HAP-1 (cell line): Measurements from ENCODE around the gene HACD3.

Experiments used
- DNase-seq, 2 experiments: peaks; one replicate each; pipeline ENCODE4 v3.0.0-alpha.2; 2016 to 2020; ENCODE audit warnings: low spot score in 2 of 2
- H3K27me3 ChIP-seq: fragments of 250-450 bp; sonication (Bioruptor Pico); 2 replicates; pipeline ENCODE4 v1.5.1; 2020; ENCODE audit warnings: low read depth, mild to moderate bottlenecking, moderate library complexity
- H3K36me3 ChIP-seq: fragments of 250-450 bp; sonication (Bioruptor Pico); replicated peaks from 2 replicates; pipeline ENCODE4 v1.5.1; 2020; ENCODE audit warnings: mild to moderate bottlenecking
- H3K4me1 ChIP-seq: fragments of 250-450 bp; sonication (Bioruptor Pico); 2 replicates; pipeline ENCODE4 v1.5.1; 2020; ENCODE audit warnings: mild to moderate bottlenecking
- H3K4me3 ChIP-seq: fragments of 250-450 bp; sonication (Bioruptor Pico); 2 replicates; pipeline ENCODE4 v1.5.1; 2020; ENCODE audit warnings: mild to moderate bottlenecking, moderate library complexity
- H3K9me3 ChIP-seq: fragments of 250-450 bp; sonication (Bioruptor Pico); 2 replicates; pipeline ENCODE4 v1.5.1; 2020; ENCODE audit warnings: mild to moderate bottlenecking, moderate library complexity
- in situ Hi-C: fragments of 300-500 bp; cut with MboI; formaldehyde crosslinking; loops from 3 replicates; pipeline ENCODE4 v1.14.3; 2020; ENCODE audit warnings: low sequenced_read_pairs, inconsistent platforms, mixed read lengths

Gene HACD3

DNA sequence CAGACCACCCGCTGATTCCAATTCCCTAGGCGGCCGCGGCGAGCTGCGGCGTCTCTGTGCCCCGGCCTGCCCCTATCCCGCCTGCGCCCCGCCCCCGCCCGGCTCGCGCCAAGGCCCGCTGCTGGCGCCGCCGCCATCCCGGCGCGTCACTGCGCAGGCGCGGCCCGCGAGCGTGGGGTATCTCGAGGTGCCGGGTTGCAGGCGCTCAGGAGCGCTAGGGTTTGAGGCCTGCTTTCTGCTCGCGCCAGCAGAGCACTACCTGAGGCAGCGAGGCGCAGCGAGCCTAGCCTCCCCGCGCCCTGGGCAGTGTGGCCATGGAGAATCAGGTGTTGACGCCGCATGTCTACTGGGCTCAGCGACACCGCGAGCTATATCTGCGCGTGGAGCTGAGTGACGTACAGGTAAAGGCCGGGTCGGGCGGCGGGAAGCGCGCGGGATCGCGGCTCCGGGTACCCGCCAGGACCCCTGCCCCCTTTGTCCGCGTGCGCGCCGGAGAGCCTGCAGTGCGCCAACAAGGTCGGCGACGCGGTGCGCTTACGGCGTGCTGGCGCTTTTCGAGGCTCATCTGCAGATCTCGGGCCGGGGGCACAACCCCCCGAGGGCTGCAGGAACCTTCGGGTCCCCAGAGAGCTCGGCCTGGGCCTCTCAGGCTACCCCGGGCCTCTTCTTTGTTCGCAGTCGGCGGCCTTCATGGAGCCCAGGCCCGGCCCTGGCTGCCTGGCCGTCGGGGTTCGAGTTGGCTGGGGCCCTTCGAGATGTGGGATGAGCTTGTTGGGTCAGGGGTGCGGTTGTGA, at the start of gene HACD3:
TSS of gene HACD3 (plus strand) at position 146 of the 794 bp plus-strand sequence. CDS start at position 315, 169 bp downstream.
- H3K27me3 ChIP-seq: no peaks in the 10 kb centered on the region
- DNase-seq: peak; percentile 96 to 100
- in situ Hi-C loops: no loop called here
- H3K4me3 ChIP-seq: peak within 1 kb of the TSS; percentile 67
- peaks cover 3% of the 10 kb centered on the region; the same call in 1 of the 2 replicates for H3K36me3 ChIP-seq
- H3K4me1 ChIP-seq: peaks cover 20% of the 10 kb centered on the region
- H3K9me3 ChIP-seq: no peaks in the 10 kb centered on the region

- DNase-seq: no peak
- Histone ChIP-seq H3K27me3 (no peaks in the 10 kb centered on the region), H3K9me3 (no peaks in the 10 kb centered on the region), H3K36me3 (peaks cover 47% of the 10 kb centered on the region), H3K4me3 (no peak overlapping the region), H3K4me1 (peaks cover 4% of the 10 kb centered on the region; the same call in 1 of the 2 replicates)
- in situ Hi-C loops: no loop called here
These were observed 45.4 kb upstream of the HACD3 start for GRCh38 chr15:65484876-65485275.

- Histone ChIP-seq H3K4me3 (no peak overlapping the region), H3K4me1 (no peaks in the 10 kb centered on the region), H3K36me3 (peaks cover 66% of the 10 kb centered on the region), H3K27me3 (no peaks in the 10 kb centered on the region), H3K9me3 (no peaks in the 10 kb centered on the region)
- in situ Hi-C loops: no loop called here
- no peak for DNase-seq
These were observed 36.2 kb upstream of the HACD3 start for GRCh38 chr15:65494076-65494475.

DNA sequence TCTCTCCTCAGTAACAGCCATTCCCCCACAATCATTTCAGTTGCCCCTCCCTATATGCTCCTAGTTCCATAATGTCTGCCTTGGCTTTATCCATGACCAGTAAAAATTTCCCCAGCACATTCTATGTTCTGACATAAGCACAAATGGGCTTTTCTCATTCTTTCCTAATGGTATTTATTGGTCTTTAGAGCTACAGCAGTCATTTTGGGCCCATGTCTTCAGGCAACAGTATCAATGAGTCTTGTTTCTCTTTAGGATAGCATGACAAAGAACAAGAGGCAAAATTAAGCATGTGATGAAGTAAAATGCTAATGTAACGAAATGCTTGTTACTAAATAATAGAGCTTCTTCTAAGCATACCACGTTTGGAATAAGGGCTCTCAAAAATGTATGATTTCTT, 20.9 kb upstream of the HACD3 start:
- no peaks in the 10 kb centered on the region for H3K4me1 ChIP-seq
- DNase-seq: no peak
- H3K4me3 ChIP-seq: no peak overlapping the region
- in situ Hi-C loops: no loop called here
- H3K9me3 ChIP-seq: no peaks in the 10 kb centered on the region
- peaks cover 67% of the 10 kb centered on the region for H3K36me3 ChIP-seq
- no peaks in the 10 kb centered on the region for H3K27me3 ChIP-seq

DNA sequence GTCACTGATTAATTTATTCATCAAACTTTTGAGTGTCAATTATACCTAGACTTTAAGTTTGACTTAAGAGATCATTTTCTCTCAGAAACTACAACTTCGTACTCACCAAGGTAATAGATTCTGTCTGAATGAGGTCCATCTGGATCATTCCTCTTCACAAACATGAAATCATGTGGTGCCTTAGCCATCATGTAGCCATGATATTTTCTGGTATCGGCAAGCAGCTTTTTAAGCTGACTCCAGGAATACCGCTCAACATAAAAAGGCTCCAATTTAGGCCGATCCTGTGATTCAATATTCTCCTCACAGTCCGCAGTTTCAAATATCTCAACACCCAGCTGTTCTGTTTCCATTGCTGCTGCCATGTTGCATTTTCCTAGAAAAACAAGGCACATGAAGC, 18.1 kb upstream of the HACD3 start:
- DNase-seq: no peak
- H3K36me3 ChIP-seq: peaks cover 63% of the 10 kb centered on the region
- peaks cover 12% of the 10 kb centered on the region for H3K4me1 ChIP-seq
- no peaks in the 10 kb centered on the region for H3K9me3 ChIP-seq
- in situ Hi-C loops: no loop called here
- H3K4me3 ChIP-seq: no peak overlapping the region
- no peaks in the 10 kb centered on the region for H3K27me3 ChIP-seq

GRCh38 chr15:65512807-65513416, 17.4 kb upstream of the HACD3 start:
- in situ Hi-C loops: no loop called here
- peaks cover 66% of the 10 kb centered on the region for H3K36me3 ChIP-seq
- peaks cover 14% of the 10 kb centered on the region for H3K4me1 ChIP-seq
- H3K9me3 ChIP-seq: no peaks in the 10 kb centered on the region
- DNase-seq: no peak
- no peak overlapping the region for H3K4me3 ChIP-seq
- no peaks in the 10 kb centered on the region for H3K27me3 ChIP-seq

DNA sequence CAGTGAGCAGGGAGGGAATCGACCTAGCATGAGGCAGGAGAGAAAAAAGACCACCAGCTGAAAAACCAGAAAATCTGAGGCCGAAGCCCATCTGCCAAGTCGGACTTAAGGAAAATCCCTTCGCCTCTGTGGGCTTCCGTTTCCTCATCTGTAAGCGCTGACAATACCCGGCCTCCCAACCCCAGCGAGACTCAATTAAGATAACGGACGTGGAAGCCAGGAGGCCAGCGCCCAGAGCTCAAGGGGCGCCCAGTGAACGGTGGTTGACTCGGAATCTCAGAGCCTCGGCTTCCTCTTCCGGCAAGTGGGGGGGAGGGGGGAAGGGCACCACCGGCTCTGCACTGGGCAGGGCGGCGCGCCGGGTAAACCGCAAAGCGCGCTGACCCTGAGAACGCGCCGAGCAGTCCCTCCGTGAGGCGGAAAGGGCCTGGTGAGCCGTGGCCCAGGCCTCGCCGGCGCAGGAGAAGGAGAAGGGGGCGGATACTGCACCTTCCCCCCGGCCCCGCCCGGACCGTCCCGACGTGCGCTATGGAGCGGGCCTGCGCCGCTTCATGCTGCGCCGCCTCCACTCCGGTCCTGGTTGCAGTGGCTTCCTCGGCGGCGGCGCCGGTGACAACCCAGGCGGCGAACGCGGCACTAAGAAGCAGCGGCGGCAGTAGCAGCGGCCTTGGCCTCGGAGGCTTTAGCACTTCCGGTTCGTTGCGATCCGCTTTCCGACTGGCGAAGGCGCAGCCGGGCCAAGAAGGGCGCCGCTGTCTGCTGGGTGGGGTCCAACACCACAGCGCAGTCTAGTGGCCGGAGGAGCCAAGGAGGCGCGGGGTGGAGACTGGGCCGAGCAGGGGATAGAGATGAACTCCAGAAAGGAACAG, 13.0 kb upstream of the HACD3 start, which contains the start of gene DPP8:
TSS of gene DPP8 (minus strand) at position 693 of the 869 bp plus-strand sequence. CDS start 5,136 bp downstream, outside the sequence.
- peak within 1 kb of the TSS; percentile 100 for H3K4me3 ChIP-seq
- DNase-seq: peak; percentile 100
- H3K27me3 ChIP-seq: no peaks in the 10 kb centered on the region
- no peaks in the 10 kb centered on the region for H3K9me3 ChIP-seq
- peaks cover 31% of the 10 kb centered on the region for H3K36me3 ChIP-seq
- peaks cover 17% of the 10 kb centered on the region for H3K4me1 ChIP-seq
- in situ Hi-C loops: no loop called here

DNA sequence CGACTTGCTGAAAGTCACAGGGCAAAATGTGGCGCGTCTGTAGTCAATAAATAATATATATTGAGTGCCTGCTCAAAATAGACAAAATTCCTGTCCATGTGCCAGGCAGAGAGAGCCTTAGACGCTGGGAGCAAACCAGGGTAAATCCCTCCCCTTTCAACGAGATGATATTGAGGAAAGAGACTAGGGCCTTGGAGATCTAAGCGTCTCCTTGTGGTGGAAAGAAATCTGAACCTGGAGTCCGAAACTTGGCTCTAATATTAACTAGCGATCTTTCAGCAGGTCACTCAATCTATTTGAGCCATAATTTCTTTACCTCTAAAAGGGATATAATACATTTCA, 12.4 kb upstream of the HACD3 start:
- peaks cover 19% of the 10 kb centered on the region for H3K4me1 ChIP-seq

GRCh38 chr15:65518633-65519285, 11.5 kb upstream of the HACD3 start:
- peaks cover 21% of the 10 kb centered on the region for H3K36me3 ChIP-seq

More for the DNA sequence above, 12.4 kb upstream of the HACD3 start:
- Histone ChIP-seq H3K9me3 (no peaks in the 10 kb centered on the region), H3K36me3 (peaks cover 26% of the 10 kb centered on the region), H3K4me3 (peak overlapping the region; percentile 100), H3K27me3 (no peaks in the 10 kb centered on the region)
- DNase-seq: no peak
- in situ Hi-C loops: no loop called here

DNA sequence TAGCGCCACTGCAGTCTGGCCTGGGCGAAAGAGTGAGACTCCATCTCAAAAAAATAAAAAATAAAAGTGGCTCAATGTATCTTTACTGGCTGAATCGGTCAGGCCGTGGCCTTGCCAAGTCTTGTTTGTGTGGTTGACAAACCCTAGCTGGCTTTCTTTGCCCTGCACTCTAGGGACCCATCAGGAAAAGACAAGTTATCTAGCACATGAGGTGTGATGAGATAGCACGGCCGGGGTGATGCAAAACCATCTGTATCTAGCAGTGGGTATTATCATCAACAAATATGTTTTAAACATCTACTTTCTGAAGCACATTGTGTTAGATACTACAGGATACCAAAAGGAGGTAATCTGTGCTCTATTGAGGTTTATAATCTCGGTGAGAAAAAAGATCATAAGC, 8.9 kb upstream of the HACD3 start:
- H3K27me3 ChIP-seq: no peaks in the 10 kb centered on the region
- no peaks in the 10 kb centered on the region for H3K9me3 ChIP-seq
- H3K4me3 ChIP-seq: no peak overlapping the region
- in situ Hi-C loops: no loop called here
- H3K36me3 ChIP-seq: peaks cover 3% of the 10 kb centered on the region
- H3K4me1 ChIP-seq: peaks cover 8% of the 10 kb centered on the region
- DNase-seq: no peak

More at GRCh38 chr15:65518633-65519285, 11.5 kb upstream of the HACD3 start:
- no peak for DNase-seq
- Histone ChIP-seq H3K4me1 (peaks cover 20% of the 10 kb centered on the region), H3K9me3 (no peaks in the 10 kb centered on the region), H3K27me3 (no peaks in the 10 kb centered on the region), H3K4me3 (no peak overlapping the region)
- in situ Hi-C loops: no loop called here

DNA sequence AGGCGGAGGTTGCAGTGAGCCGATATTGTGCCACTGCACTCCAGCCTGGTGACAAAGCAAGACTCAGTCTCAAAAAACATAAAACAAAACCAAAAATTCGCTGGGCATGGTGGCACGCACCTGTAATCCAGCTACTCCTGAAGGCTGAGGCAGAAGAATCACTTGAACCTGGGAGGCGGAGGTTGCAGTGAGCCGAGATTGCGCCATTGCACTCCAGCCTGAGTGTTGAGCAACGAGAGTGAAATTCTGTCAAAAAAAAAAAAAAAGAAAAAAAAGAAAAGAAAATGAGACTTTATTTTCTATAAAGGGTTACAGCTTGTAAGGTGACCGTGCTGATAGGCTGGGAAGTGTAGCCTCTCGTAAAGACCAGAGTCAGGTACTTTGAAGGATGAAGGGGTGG, 6.0 kb upstream of the HACD3 start:
- Histone ChIP-seq H3K9me3 (no peaks in the 10 kb centered on the region), H3K36me3 (no peaks in the 10 kb centered on the region), H3K4me3 (no peak overlapping the region), H3K27me3 (no peaks in the 10 kb centered on the region), H3K4me1 (peaks cover 3% of the 10 kb centered on the region)
- in situ Hi-C loops: no loop called here
- DNase-seq: no peak

DNA sequence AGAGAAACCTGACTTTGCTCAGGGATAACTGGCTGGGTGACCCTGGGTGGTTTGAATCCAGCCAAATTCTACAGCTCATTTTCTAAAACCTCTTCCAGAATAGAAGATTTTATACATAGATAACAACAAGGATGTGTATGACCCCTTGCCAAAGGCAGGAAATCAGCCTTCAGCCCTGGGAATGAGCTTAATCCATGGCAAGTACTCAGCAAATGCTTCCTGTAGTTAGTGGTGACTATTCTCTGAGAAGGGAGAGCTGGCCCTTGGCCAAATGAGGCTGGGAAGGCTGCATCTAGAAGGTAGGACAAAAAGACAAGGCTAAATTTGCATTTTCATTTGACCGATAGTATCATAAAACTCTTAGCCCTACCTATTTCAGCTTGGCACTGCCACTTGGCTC, 4.6 kb upstream of the HACD3 start:
- Histone ChIP-seq H3K9me3 (no peaks in the 10 kb centered on the region), H3K27me3 (no peaks in the 10 kb centered on the region), H3K36me3 (no peaks in the 10 kb centered on the region), H3K4me3 (no peak overlapping the region), H3K4me1 (peaks cover 9% of the 10 kb centered on the region)
- DNase-seq: peak in 1 of 2 experiments; percentile 82
- in situ Hi-C loops: no loop called here

GRCh38 chr15:65528461-65529060, 1.7 kb upstream of the HACD3 start:
- DNase-seq: peak in 1 of 2 experiments; percentile 33

More at GRCh38 chr15:65528461-65529060, 1.7 kb upstream of the HACD3 start:
- H3K36me3 ChIP-seq: no peaks in the 10 kb centered on the region
- no peak overlapping the region for H3K4me3 ChIP-seq
- H3K4me1 ChIP-seq: peaks cover 15% of the 10 kb centered on the region
- no peaks in the 10 kb centered on the region for H3K9me3 ChIP-seq
- in situ Hi-C loops: no loop called here
- no peaks in the 10 kb centered on the region for H3K27me3 ChIP-seq
